Duodenal mucosa (tissue), 2 donors: ENCODE data around the gene TGFBR2.

Source experiments
- H3K27ac ChIP-seq: one replicate; pipeline ENCODE4 v1.7.0; 2013; ENCODE audit warnings: low read depth, low read length
- H3K27me3 ChIP-seq, 2 donors: one replicate each; pipeline ENCODE4 v1.7.0; 2013; ENCODE audit warnings: low read length in 2 of 2, control low read depth in 1 of 2; ENCODE audit not compliant: insufficient read depth in 2 of 2, control insufficient read depth in 1 of 2
- H3K36me3 ChIP-seq, 2 donors: one replicate each; pipeline ENCODE4 v1.7.0; 2013; ENCODE audit warnings: low read length in 2 of 2, control low read depth in 1 of 2; ENCODE audit not compliant: insufficient read depth in 2 of 2, control insufficient read depth in 1 of 2
- H3K4me1 ChIP-seq, 2 donors: one replicate each; pipeline ENCODE4 v1.7.0; 2013; ENCODE audit warnings: low read length in 2 of 2, control low read depth in 1 of 2; ENCODE audit not compliant: insufficient read depth in 2 of 2, control insufficient read depth in 1 of 2
- H3K4me3 ChIP-seq, 2 donors: one replicate each; pipeline ENCODE4 v1.7.0; 2013; ENCODE audit warnings: low read length in 2 of 2, low read depth in 1 of 2
- H3K9ac ChIP-seq, 2 donors: one replicate each; pipeline ENCODE4 v1.7.0; 2013; ENCODE audit warnings: low read length in 2 of 2, low read depth in 1 of 2
- H3K9me3 ChIP-seq, 2 donors: one replicate each; pipeline ENCODE4 v1.7.0; 2013; ENCODE audit warnings: low read length in 2 of 2, control low read depth in 1 of 2; ENCODE audit not compliant: control insufficient read depth in 1 of 2

The TGFBR2 gene

DNA sequence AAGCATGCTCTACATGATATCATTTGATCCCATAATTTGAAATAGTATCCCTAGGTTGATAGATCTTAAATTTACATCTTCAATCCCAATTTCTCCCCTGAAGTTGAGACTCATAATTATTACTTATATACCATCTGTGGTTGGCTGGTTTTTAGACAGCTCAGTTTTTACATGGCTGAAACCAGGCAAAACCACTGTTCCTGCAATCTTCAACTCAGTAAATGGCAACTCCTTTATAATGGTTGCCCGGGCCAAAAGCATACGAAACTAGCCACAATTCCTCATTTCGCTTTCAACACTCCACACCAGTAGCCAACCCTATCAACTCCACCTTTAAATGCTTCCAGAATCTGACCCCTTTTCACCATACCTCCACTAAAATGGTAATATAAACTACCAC lies 118.5 kb downstream of the TGFBR2 start:
- no peaks in the 10 kb centered on the region for H3K36me3 ChIP-seq
- H3K9me3 ChIP-seq, result no peaks in the 10 kb centered on the region
- no peak overlapping the region for H3K4me3 ChIP-seq
- H3K9ac ChIP-seq, result no peak overlapping the region
- H3K4me1 ChIP-seq, result no peaks in the 10 kb centered on the region
- H3K27ac ChIP-seq, result no peak overlapping the region
- H3K27me3 ChIP-seq, result no peaks in the 10 kb centered on the region

DNA sequence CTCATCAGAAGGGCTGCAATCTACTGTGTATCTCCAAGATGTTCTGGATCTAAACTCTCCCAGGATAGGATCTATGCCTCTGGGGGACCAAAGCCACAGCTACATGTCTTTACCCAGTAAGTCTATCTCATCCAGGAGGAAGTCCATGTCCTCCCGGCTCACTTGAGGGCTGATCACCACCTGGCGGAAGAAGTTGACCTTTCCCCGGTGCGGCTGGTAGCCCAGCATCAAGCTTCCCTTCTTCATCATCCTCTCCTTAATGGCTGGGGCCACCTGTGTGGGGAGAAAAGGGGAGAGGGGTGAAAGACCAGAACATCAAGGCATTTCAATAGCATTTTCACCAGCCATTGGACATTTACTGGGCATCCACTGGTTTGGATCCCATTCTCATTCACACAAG lies 121.7 kb downstream of the TGFBR2 start:
- Histone ChIP-seq H3K27ac (no peak overlapping the region), H3K27me3 (no peaks in the 10 kb centered on the region), H3K9me3 (no peaks in the 10 kb centered on the region), H3K9ac (no peak overlapping the region), H3K4me3 (no peak overlapping the region), H3K4me1 (no peaks in the 10 kb centered on the region), H3K36me3 (no peaks in the 10 kb centered on the region)

DNA sequence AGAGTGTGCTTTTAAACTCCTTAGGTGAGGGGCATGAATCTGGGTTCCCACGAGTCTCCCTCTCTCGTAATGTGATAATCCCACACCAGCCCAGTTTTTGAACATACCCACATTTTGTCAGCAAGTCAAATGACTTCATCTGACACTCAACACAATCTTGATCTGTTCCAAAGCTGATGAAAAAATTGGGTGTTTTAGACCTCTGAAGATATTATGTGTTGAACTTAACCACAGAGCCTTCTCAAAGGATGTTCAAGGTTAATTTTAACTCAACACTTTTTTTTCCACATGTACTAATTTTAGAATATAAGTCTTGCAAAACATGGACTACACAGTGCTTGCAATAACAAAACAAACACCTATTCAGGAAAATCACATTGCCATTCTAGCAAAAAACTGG lies 123.1 kb downstream of the TGFBR2 start:
- no peaks in the 10 kb centered on the region for H3K27me3 ChIP-seq
- H3K9ac ChIP-seq, result no peak overlapping the region
- no peak overlapping the region for H3K27ac ChIP-seq
- no peaks in the 10 kb centered on the region for H3K4me1 ChIP-seq
- no peaks in the 10 kb centered on the region for H3K9me3 ChIP-seq
- H3K36me3 ChIP-seq, result no peaks in the 10 kb centered on the region
- H3K4me3 ChIP-seq, result no peak overlapping the region

DNA sequence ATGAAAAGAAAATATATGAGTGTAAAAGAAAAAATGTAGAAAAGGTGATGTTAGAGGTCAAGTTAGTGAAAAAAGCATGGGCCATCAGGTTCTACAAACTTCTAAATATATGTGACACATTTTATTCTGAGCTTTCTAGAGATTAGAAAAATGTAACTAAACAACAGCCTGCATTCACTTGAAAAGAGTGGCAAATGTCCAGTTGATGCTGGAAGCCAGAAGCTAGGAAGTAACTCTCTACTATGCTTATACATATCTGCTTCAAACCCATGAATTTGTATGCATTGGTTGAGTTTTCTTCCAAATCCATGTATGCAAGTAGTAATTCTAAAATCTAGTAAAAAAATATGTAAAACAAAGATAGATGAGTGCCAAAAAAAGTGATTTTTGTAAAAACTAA lies 123.5 kb downstream of the TGFBR2 start:
- H3K27me3 ChIP-seq, result no peaks in the 10 kb centered on the region
- H3K9ac ChIP-seq, result no peak overlapping the region
- H3K9me3 ChIP-seq, result no peaks in the 10 kb centered on the region
- H3K27ac ChIP-seq, result no peak overlapping the region
- H3K4me3 ChIP-seq, result no peak overlapping the region
- no peaks in the 10 kb centered on the region for H3K4me1 ChIP-seq
- no peaks in the 10 kb centered on the region for H3K36me3 ChIP-seq

DNA sequence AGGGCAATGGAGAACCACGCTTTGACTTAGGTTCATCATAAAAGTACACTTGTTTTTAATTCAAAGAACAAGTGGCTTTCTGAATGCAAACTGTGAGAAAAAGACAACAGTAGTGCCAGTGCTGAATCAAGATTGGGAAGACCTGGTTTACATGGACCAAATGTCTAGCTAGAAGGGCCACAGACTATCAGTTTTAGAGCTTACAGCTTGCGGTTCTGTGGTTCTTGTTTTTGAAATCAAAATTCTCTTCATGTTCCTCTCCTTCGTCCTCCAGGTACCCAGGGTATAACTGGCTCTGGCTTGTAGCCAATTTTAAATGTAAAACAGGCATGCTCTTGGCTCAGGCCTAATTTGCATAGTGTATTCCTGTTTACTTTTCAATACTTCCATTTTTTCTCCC lies 124.6 kb downstream of the TGFBR2 start:
- H3K9me3 ChIP-seq, result no peaks in the 10 kb centered on the region
- H3K27ac ChIP-seq, result no peak overlapping the region
- no peaks in the 10 kb centered on the region for H3K4me1 ChIP-seq
- H3K27me3 ChIP-seq, result no peaks in the 10 kb centered on the region
- no peak overlapping the region for H3K9ac ChIP-seq
- no peak overlapping the region for H3K4me3 ChIP-seq
- no peaks in the 10 kb centered on the region for H3K36me3 ChIP-seq

DNA sequence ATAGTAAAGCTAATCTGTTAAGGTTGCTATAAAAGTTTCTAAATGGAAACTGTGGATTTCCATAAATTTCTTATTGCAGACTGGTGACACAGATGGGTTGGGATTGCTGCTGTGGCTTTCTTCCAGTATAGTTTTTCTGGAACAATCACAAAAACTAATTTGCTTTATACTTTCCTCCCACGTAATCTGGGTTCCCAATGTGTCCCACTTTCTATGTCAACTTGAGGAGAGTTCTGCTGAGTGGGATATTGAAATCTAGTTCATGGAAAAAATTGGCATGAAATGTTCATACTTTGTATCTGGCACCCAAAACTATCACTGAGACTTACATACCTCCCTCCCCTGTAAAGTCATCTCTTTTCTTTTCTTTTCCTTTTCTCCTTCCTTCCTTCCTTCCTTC lies 126.8 kb downstream of the TGFBR2 start:
- Histone ChIP-seq H3K4me3 (no peak overlapping the region), H3K36me3 (no peaks in the 10 kb centered on the region), H3K27me3 (no peaks in the 10 kb centered on the region), H3K9ac (no peak overlapping the region), H3K27ac (no peak overlapping the region), H3K4me1 (no peaks in the 10 kb centered on the region), H3K9me3 (no peaks in the 10 kb centered on the region)

DNA sequence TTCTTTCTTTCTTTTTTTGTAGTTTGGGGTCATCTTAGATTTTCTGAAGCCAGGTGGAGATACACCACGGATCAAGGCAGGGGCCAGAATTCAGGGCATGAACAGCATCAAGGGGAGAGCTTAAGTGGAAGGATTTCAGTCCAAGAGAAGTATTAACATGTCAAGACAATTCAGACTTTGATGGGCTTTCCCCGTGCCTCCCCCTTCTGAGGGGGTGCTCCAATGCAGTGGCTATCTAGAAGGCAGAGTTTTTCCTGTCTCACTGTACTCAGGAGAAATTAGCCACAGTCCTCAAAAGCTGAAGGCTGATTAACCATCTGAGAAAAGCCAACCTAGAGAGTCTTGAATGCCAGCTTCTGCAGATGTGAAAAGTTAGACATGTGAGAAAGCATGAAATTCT lies 127.3 kb downstream of the TGFBR2 start:
- H3K9me3 ChIP-seq, result no peaks in the 10 kb centered on the region
- no peak overlapping the region for H3K4me3 ChIP-seq
- H3K27me3 ChIP-seq, result no peaks in the 10 kb centered on the region
- H3K4me1 ChIP-seq, result no peaks in the 10 kb centered on the region
- H3K9ac ChIP-seq, result no peak overlapping the region
- H3K27ac ChIP-seq, result no peak overlapping the region
- H3K36me3 ChIP-seq, result no peaks in the 10 kb centered on the region

DNA sequence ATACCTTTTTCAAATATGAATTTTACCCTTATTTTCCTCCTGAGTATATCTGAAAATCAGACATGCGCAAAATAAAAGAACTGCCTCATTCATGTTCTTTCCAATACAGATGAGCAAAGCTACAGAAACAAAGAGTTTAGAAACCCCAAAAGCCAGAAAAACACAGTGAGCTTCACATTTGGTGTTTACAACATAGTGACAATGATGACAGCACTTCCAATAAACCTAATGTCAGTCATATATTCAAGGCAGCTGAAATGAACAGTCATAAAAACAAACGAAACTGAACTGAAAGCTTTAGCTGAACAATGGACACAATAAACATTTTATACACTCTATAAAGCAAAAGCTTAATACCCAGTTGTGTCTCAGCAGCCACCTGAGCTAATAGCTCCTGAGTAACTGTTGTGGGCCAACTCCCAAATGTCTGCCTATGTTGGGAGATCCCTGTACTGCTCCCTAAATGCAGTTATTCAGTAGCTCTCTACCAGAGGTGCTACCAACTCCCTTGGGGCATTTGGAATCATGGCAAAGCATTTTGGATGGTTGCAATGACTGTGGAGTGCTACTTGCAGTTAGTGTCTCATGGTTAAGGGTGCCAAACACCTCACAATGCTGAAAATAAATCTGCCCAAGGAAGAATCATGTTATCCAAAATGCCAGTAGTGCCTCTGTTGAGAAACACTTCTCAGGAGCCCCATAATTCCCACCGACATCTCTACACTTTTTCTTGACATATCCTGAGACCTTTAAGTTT lies 131.5 kb downstream of the TGFBR2 start:
- Histone ChIP-seq H3K4me1 (no peaks in the 10 kb centered on the region), H3K27ac (no peak overlapping the region), H3K9me3 (no peaks in the 10 kb centered on the region), H3K36me3 (no peaks in the 10 kb centered on the region), H3K27me3 (no peaks in the 10 kb centered on the region), H3K9ac (no peak overlapping the region), H3K4me3 (no peak overlapping the region)

DNA sequence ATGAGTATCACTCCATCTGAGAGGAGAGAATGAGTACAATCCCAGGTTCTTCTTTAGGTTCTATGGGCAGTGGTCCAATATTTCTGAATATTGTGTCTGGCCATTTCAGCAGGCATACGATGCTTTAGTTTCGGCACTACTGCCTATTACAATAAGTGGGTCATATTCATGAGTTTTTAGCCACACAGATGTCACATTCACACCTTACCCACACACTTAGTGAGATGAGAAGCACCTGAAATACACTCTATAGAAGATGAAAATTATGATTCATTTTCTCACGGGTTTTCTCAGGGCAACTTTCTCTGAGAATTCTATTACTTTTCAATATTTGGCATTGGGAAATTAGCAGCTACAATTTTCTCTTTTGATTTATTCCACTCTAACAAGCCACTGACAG lies 132.2 kb downstream of the TGFBR2 start:
- Histone ChIP-seq H3K27me3 (no peaks in the 10 kb centered on the region), H3K27ac (no peak overlapping the region), H3K4me1 (no peaks in the 10 kb centered on the region), H3K36me3 (no peaks in the 10 kb centered on the region), H3K9ac (no peak overlapping the region), H3K4me3 (no peak overlapping the region), H3K9me3 (no peaks in the 10 kb centered on the region)

DNA sequence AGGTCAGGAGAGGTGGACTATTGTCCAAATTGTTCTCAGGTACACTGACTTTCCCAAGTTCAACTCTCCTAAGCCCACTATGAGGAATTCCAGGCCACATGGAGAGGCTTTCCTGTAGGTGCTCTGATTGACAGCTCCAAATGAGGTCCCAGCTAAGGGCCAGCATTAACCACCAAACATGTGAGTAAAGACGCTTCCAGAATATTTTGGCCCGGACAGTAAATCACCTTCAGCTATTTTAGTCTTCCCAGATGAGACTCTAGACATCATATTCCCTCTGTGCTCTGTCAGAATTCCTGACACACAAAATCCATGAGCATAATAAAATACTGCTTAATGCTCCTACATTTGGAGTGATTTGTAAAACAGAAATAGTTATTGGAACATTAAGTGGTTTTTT lies 135.5 kb downstream of the TGFBR2 start:
- no peaks in the 10 kb centered on the region for H3K27me3 ChIP-seq
- no peaks in the 10 kb centered on the region for H3K4me1 ChIP-seq
- no peak overlapping the region for H3K4me3 ChIP-seq
- H3K9ac ChIP-seq, result no peak overlapping the region
- no peak overlapping the region for H3K27ac ChIP-seq
- no peaks in the 10 kb centered on the region for H3K36me3 ChIP-seq
- H3K9me3 ChIP-seq, result no peaks in the 10 kb centered on the region
